Endothelial cell of umbilical vein (primary cell): ENCODE results near the gene PLS1.

Experiments used
- CTCF ChIP-seq, 2 donors: IDR thresholded peaks; 1 replicate in 1 of 2; 2 replicates in 1 of 2; pipeline ENCODE4 v1.5.1; 2011; ENCODE audit warnings: low read length in 2 of 2, mild to moderate bottlenecking in 2 of 2, moderate library complexity in 2 of 2, control low read depth in 1 of 2, inconsistent platforms in 1 of 2, low read depth in 1 of 2; ENCODE audit not compliant: insufficient read depth in 1 of 2; ENCODE audit errors: extremely low read depth in 1 of 2
- EZH2 ChIP-seq: IDR thresholded peaks from 2 replicates; pipeline ENCODE4 v1.6.1; 2012; ENCODE audit warnings: borderline replicate concordance, low read depth, mild to moderate bottlenecking, moderate library complexity, low read length, inconsistent platforms; ENCODE audit not compliant: severe bottlenecking
- FOS ChIP-seq: IDR thresholded peaks from 2 replicates; pipeline ENCODE4 v1.6.1; 2011; ENCODE audit warnings: mild to moderate bottlenecking, low read length, moderate library complexity, borderline replicate concordance; ENCODE audit not compliant: insufficient read depth
- GATA2 ChIP-seq: IDR thresholded peaks from 2 replicates; pipeline ENCODE4 v1.7.0; 2011; ENCODE audit warnings: low read depth, mild to moderate bottlenecking, moderate library complexity, mixed read lengths, low read length; ENCODE audit not compliant: insufficient read length, insufficient read depth
- JUN ChIP-seq: IDR thresholded peaks from 2 replicates; pipeline ENCODE4 v1.6.1; 2011; ENCODE audit warnings: borderline replicate concordance, low read depth; ENCODE audit not compliant: insufficient read length, insufficient read depth
- MAX ChIP-seq: IDR thresholded peaks from 2 replicates; pipeline ENCODE4 v1.6.1; 2011; ENCODE audit not compliant: insufficient read depth, insufficient read length
- MYC ChIP-seq: IDR thresholded peaks from one replicate; pipeline ENCODE4 v1.6.1; 2011; ENCODE audit warnings: mild to moderate bottlenecking, low read depth, low read length
- POLR2A ChIP-seq: IDR thresholded peaks from 2 replicates; pipeline ENCODE4 v1.6.1; 2012; ENCODE audit warnings: low read depth, mild to moderate bottlenecking, control low read depth, low read length
- POLR2AphosphoS5 ChIP-seq: IDR thresholded peaks from 2 replicates; pipeline ENCODE4 v1.6.1; 2012; ENCODE audit warnings: low read depth, mild to moderate bottlenecking, control low read depth, low read length, moderate library complexity; ENCODE audit not compliant: insufficient read depth

- TF ChIP-seq MAX (no peak), CTCF (IDR thresholded peaks at IDR 0.05; ENCODE audit: extremely low read depth in 1 of 2, insufficient read depth in 1 of 2, low read depth in 1 of 2, low read length in 2 of 2) (no peak), POLR2AphosphoS5 (no peak), EZH2 (no peak), MYC (no peak), POLR2A (no peak), FOS (no peak), JUN (no peak), GATA2 (no peak)
These were observed 42.1 kb downstream of the PLS1 start for GRCh38 chr3:142638291-142638690.
